GM23248 (cell line): ENCODE results near the gene EXOSC1.

Source experiments
- EZH2 ChIP-seq: fragments of 200-600 bp; sonication (generic); IDR thresholded peaks from 2 replicates; pipeline ENCODE4 v1.6.1; 2018; ENCODE audit warnings: antibody characterized with exemption, mild to moderate bottlenecking; ENCODE audit not compliant: insufficient read depth, poor library complexity, severe bottlenecking
- EZH2phosphoT487 ChIP-seq: fragments of 200-600 bp; sonication (generic); IDR thresholded peaks from 2 replicates; pipeline ENCODE4 v1.6.1; 2018; ENCODE audit warnings: antibody characterized with exemption, moderate library complexity, mild to moderate bottlenecking, low read depth; ENCODE audit not compliant: insufficient read depth

DNA sequence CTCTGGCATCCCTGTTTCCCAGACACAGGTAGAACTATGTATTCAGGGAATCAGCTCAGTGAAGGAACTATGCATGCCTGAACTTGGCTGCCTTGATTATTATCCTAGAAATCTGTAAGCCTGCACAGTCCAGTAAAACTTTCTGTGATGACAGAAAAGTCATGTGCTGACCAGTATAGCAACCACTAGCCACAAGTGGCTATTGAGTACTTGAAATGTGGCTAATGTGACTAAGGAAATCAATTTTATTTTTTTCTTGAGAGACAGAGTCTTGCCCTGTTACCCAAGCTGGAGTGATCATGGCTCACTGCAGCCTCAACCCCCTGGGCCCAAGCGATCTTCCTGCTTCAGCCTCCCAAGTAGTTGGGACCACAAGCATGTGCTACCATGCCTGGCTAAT is 3.5 kb downstream of the EXOSC1 start:
- TF ChIP-seq EZH2: no peak
- no peak for TF ChIP-seq EZH2phosphoT487
